ENCODE measurements around the gene GPR153.

- TF ChIP-seq CTCF (IDR thresholded peaks at IDR 0.05) = no peak
- TF ChIP-seq EZH2 (IDR thresholded peaks at IDR 0.05; ENCODE audit: borderline replicate concordance, insufficient read depth, low read depth, low read length, poor library complexity, severe bottlenecking) = no peak
These were observed 21.8 kb upstream of the GPR153 start for GRCh38 chr1:6282577-6283270.
